ENCODE measurements around the gene CRLF2.
"Not testable (repeated sequence)": the region's sequence is repeated elsewhere in the genome, so short reads cannot be mapped to it uniquely, and the experiment has no call there.

CRLF2 gene

DNA sequence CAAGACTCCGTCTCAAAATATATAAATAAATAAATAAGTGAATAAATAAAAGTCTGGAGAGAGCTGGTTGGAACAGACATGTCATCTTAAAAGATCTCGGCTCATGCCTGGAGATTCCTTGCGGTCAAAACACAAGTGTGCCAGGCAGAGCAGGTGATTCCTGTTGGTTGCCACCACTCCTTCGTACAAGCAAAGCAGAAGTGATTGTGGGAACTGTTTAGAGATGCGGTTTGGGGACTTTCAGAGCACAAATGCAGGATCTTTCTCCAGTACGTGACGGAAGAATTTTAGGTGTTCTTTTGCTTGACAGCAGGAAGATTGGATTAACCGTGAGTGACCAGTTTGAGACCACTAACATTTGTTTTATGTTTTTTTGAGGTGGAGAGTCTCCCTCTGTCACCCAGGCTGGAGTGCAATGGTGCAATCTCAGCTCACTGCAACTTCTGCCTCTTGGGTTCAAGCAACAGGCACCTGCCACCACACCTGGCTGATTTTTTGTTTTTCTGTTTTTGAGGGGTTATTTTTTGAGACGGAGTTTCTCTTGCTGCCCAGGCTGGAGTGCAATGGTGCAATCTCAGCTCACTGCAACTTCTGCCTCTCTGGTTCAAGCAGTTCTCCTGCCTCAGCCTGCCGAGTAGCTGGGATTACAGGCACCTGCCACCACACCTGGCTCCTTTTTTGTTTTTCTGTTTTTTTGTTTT is 2.8 kb upstream of the CRLF2 start:
- no peak for DNase-seq (ENCODE audit: low spot score)

DNA sequence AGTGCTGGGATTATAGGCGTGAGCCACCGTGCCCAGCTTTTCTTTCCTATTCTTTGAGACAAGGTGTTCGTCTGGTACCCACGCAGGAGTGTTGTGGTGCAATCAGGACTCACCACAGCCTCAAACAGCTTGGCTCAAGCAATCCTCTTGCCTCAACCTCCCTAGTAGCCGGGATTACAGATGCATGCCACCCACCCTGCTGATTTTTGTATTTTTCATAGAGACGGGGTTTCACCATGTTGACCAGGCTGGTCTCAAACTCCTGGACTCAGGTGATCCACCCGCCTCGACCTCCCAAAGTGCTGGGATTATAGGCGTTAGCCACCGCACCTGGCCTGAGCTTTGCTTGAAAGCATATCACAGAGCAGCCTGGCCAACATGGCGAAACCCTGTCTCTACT is 1.5 kb upstream of the CRLF2 start:
- DNase-seq (ENCODE audit: low spot score), result no peak

DNA sequence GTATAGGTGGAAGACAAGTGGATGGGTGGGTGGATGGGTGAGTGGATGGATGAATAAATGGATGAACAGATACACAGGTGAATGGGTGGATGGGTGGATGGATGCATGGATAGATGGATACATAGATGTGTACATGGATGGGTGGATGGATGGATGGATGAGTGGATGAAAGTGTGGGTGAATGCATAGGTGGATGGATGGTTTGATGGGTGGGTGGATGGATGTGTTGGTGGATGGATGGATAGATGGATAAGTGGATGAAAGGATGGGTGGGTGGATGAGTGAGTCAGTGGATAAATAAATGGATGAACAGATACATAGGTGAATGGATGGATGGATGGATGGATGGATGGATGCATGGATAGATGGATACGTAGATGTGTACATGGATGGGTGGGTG is 1.6 kb downstream of the CRLF2 start:
- no peak for DNase-seq (ENCODE audit: low spot score)

DNA sequence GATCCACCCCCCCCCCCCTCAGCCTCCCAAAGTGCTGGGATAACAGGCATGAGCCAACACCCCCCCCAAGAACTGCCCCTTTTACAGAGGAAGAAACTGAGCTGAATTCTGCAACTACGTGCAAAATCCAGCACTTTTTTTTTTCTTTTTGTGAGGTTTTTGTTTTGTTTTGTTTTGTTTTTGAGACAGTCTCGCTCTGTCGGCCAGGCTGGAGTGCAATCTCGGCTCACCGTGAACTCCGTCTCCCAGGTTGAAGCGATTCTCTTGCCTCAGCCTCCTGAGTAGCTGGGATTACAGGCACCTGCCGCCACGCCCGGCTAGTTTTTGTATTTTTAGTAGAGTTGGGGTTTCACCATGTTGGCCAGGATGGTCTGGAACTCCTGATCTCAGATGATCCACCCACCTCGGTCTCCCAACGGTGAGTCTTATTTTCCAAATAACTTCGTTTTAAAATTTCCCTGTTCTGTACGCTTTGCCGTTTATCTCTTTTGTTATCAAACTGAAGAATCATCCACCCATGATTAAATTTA is 4.9 kb downstream of the CRLF2 start:
- no peak for DNase-seq (ENCODE audit: low spot score)

DNA sequence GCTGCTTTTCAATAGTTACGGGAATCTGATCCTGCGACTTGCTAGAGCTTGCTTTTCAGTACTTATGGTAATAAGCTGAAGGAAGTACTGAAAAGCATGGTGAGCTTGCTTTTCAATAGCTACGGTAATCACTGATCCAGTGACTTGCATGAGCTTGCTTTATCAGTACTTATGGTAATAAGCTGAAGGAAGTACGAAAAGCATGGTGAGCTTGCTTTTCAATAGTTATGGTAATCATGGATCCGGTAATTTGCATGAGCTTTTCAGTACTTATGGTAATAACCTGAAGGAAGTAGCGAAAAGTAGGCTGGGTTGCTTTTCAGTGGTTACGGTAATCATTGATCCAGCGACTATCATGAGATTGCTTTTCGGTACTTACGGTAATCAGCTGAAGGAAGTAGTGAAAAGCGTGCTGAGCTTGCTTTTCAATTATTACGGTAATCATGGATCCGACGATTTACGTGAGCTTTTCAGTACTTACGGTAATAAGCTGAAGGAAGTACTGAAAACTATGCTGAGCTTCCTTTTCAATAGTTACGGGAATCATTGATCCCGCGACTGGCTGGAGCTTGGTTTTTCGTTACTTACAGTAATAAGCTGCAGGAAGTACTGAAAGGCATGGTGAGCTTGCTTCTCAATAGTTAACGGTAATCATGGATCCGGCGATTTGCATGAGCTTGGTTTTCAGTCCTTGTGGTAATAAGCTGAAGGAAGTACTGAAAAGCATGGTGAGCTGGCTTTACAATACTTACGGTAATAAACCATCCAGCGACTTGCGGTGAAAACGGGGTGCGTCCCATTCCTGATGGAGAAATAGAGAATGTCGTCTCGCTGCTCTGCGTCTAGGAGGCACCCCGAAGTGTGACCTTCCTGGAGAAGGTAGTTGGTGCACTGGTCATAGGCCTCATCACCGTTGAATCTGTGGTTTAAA is 6.5 kb downstream of the CRLF2 start:
- peak; percentile 66 for DNase-seq (ENCODE audit: low spot score)

DNA sequence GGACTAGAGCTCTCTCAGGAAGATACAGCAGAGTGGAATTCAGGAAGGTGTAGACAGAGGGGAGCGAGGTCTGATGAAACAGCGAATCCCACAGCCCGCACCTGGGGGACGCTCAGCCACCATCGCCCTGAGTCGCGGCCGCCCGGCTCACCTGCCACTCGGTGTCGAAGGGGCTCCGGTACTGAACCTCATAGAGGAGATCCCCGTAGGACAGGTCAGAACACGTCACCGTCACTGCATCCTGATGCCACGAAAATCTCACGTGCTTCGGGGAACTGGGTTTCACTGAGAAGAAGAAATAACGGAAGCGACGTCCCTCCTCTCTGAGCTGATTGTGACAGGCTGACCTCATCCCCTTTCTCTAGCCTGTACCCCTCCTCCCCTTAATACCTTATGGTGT is 10.2 kb downstream of the CRLF2 start:
- DNase-seq (ENCODE audit: low spot score), result no peak

DNA sequence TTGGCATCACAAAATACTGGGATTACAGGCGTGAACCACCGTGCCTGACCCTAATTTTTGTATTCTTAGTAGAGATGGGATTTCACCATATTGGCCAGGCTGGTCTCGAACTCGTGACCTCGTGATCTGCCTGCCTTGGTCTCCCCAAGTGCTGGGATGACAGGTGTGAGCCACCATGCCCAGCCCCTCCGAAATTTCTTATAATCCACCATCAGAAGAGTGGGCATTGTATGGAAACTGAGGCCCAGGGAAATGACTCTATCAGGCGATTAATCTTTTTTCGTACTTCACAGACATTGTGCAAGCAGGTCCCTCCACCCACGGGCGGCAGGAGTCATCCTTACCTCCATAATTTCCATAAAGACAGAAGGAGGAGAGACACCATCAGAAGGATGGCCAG is 16.0 kb downstream of the CRLF2 start:
- peak; percentile 13 for DNase-seq (ENCODE audit: low spot score)

DNA sequence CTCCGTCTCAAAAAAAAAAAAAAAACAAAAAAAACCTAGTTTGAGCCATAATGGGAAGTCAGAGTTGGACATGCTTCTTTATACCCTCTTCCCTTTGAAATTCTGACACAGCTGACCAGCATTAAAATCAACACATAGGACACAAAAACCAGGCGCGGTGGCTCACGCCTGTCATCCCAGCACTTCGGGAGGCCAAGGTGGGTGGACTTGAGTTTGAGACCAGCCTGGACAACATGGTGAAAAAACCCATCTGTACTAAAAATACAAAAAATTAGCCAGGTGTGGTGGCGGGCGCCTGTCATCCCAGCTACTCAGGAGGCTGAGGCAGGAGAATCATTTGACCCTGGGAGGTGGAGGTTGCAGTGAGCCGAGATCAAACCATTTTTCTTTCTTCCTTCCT is 20.3 kb downstream of the CRLF2 start:
- not testable (repeated sequence) for DNase-seq (ENCODE audit: low spot score)

DNA sequence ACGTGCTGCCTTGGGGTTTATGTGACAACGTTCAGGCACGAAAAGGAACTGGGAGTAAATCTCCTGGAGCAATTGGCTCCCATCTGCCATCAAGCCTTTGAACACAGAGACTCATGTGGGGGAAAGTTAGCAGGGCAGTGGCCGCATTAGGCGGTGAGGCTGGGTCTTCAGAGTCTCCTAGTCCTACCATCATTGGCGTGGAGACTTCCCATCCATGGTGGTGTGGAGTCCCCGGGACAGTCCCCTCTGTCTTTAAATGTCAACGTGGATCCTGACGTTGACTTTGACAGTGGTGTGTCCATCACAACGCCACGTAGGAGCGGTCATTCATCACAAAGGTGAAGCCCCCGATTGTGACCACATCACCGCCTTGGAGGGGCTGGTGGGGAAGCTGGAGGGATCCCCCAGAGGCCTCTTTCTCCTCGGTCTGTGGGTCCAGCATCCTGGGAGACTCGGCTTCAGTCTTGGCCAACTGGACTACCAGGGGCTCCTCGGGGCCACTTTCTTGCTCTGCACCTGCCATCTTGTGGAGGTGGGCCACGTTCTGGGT is 21.8 kb downstream of the CRLF2 start:
- DNase-seq (ENCODE audit: low spot score), result peak; percentile 29

DNA sequence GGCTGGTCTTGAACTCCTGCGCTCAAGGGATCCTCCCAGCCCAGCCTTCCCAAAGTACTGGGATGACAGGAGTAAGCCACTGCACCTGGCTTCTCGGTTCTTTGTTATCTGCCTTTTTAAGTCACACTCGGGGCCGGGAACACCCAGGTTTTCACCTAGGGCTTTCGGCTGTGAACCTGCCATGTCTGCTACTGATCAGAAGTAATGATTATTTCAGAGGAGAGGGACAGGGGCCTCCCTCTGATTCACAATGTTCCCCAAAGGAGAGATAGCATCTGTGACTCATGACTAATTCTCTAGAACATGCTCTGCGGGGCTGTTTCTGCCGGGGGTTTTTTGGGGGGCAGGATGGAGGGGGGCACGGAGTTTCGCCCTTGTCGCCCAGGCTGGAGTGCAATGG is 26.9 kb downstream of the CRLF2 start:
- peak; percentile 21 for DNase-seq (ENCODE audit: low spot score)

DNA sequence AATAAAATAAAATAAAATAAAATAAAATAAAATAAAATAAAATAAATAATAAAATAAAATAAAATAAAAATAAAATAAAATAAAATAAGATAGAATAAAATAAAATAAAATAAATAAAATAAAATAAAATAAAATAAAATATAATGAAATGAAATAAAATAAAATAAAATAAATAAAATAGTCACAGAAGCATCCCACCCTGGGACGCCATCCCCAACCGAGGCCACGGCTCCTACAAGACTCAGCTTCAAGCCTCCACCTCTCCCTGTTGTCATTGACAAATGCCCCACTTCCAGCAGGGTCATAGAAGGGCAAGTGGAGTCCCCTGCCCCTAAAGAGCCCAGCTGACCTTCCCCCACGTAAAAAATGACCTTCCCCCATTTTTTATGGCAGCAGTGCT is 30.2 kb downstream of the CRLF2 start:
- no peak for DNase-seq (ENCODE audit: low spot score)

DNA sequence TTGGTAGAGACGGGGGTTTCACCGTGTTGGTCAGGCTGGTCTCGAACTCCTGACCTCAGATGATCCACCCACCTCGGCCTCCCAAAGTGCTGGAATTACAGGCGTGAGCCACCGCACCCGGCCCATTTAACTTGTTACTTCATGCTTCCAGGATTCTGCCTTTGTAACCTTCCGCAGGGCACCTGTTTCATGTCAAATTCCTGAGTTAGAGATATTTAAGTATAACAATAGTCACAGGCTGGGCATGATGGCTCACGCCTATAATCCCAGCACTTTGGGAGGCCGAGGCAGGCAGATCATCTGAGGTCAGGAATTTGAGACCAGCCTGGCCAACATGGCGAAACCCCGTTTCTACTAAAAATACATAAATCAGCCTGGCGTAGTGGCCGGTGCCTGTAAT is 30.8 kb downstream of the CRLF2 start:
- peak; percentile 16 for DNase-seq (ENCODE audit: low spot score)

DNA sequence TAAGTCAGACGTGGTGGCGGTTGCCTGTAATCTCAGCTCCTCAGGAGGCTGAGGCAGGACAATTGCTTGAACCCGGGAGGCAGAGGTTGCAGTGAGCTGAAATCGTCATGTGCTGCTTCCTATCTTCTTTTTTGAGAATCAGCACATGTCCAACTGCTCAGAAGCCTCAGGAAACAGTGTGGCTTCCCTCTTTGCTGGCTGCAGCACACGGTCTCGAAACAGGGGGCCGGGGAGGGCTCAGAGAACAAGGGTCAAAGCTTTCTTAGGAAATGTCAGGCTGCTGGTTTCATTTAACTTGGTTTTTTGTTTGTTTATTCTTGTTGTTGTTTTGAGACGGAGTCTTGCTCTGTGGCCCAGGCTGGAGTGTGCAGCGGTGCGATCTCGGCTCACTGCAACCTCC is 31.3 kb downstream of the CRLF2 start:
- DNase-seq (ENCODE audit: low spot score), result peak; percentile 33

DNA sequence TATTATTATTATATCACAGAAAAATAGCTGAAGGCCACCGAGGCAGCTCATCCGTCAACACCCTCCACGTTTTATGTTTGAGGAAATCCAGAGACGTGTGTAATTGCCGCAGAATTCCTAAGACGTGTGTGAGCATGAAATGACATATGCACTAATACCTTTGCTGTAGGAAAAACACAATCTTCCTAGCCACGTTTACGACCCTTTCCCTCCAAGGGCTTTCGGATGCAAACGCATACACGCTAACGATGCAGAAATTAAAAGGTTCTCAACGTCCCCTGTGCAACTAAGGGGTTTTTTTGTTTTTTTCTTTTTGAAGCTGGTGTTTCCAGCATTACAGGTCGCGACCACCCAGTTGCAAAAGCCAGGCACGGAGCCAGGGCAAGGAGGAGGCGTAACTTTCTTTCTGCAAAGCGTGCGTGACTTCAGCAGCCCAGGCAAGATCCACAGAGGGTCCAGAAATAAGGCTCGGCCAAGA is 33.8 kb downstream of the CRLF2 start:
- peak; percentile 55 for DNase-seq (ENCODE audit: low spot score)

DNA sequence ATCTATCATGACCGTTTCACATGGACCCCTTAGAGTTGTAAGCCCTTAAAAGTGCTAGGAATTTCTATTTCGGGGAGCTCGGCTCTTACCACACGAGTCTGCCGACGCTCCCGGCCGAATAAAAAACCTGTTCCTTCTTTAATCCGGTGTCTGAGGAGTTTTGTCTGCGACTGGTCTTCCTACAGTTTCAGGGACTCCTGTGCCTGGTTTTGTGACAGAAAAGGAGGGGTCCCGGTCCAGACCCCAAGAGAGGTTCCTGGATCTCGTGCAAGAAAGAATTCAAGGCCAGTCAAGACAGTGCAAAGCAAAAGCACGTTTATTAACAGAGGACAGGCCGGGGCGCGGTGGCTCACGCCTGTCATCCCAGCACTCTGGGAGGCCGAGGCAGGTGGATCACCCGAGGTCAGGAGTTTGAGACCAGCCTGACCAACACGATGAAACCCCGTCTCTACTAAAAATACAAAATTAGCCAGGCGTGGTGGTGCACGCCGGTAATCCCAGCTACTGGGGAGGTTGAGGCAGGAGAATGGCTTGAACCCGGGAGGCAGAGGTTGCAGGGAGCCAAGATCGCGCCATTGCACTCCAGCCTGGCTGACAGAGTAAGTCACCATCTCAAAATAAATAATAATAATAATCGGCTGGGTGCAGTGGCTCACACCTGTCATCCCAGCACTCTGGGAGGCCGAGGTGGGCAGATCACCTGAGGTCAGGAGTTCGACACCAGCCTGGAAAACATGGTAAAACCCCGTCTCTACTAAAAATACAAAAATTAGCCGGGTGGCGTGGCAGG is 35.7 kb downstream of the CRLF2 start:
- peak; percentile 41 for DNase-seq (ENCODE audit: low spot score)

DNA sequence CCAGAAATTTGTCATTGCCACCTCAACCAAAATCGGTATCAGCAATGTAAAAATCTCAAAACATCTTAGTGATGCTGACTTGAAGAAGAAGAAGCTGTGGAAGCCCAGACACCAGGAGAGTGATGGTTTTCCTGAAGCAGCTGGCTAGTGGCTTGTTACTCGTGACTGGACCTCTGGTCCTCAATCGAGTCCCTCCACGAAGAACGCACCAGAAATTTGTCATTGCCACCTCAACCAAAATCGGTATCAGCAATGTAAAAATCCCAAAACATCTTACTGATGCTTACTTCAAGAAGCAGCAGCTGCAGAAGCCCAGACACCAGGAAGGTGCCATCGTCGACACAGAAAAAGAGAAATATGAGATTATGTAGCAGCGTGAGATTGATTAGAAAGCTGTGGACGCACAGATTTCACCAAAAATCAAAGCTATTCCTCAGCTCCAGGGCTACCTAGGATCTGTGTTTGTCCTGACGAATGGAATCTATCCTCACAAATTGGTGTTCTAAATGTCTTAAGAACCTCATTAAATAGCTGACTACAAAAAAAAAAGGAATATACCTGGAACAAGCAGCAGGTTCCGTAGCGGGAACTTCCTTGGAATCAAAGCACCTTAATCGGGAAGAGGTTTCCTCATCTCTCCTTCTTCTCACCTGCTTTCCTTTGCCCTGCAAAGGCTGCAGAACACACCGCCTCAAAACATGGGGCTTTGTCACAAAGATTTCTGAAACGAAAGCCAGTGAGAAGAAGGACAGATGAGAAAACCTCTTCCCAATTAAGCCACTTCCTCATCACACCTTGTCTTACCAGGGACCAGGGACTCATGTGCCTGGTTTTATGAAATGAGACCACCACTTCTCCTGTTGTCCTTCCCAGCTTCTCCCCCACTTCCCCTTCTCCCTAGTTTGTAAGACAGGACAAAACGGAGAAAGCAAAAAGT is 37.6 kb downstream of the CRLF2 start:
- peak; percentile 18 for DNase-seq (ENCODE audit: low spot score)

DNA sequence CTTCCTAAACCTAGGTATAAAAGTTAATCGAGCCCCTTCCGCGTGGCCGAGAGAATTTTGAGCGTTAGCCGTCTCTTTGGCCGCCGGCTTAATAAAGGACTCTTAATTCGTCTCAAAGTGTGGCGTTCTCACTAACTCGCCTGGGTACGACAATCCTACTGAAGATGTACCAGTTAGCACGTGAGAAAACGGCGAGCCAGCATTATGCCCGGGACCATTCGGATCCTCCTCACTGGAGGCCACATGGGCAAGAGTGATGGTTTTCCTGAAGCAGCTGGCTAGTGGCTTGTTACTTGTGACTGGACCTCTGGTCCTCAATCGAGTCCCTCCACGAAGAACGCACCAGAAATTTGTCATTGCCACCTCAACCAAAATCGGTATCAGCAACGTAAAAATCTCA is 39.0 kb downstream of the CRLF2 start:
- DNase-seq (ENCODE audit: low spot score), result peak; percentile 1

DNA sequence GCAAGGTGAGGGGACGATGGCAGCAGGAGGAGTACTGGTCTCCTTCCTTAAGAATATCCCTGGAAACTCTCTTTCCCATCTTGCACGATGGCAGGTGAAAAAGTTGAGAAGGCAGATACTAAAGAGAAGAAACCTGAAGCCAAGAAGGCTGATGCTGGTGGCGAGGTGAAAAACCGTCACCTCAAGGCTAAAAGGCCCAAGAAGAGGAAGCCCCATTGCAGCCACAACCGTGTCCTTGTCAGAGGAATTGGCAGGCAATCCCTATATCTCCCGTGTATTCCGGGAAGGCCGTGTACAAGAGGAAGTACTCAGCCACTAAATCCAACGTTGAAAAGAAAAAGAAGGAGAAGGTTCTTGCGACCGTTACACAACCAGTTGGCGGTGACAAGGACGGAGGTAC is 40.0 kb downstream of the CRLF2 start:
- DNase-seq (ENCODE audit: low spot score), result peak; percentile 19

DNA sequence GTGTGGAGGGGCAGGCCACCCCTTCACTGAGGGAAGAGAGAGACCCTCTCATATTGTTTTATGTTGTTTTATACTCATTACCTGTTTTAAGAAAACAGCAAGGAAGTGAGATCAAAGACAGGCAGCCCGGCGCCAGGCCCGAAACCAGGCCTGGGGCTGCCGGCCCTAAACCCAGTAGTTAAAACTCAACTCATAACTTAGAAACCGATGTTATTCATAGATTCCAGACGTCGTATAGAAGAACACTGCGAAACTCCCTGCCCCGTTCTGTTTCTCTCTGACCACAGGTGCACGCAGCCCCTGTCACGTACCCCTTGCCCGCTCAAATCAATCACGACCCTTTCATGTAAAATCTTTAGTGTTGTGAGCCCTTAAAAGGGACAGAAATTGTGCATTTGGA is 40.5 kb downstream of the CRLF2 start:
- DNase-seq (ENCODE audit: low spot score), result peak; percentile 7

DNA sequence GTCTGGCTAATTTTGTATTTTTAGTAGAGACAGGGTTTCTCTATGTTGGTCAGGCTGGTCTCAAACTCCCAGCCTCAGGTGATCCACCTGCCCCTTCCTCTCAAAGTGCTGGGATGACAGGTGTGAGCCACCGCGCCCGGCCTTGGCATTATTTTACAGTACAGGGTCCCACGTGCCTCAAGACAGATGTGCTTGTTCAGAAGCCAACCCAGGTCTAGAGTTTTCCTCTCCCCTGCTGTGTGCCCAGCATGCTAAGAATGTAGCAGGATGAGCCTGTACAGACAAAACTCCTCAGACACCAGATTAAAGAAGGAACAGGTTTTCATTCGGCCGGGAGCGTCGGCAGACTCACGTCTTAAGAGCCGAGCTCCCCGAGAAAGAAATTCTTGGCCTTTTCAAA is 42.2 kb downstream of the CRLF2 start:
- peak; percentile 37 for DNase-seq (ENCODE audit: low spot score)

DNA sequence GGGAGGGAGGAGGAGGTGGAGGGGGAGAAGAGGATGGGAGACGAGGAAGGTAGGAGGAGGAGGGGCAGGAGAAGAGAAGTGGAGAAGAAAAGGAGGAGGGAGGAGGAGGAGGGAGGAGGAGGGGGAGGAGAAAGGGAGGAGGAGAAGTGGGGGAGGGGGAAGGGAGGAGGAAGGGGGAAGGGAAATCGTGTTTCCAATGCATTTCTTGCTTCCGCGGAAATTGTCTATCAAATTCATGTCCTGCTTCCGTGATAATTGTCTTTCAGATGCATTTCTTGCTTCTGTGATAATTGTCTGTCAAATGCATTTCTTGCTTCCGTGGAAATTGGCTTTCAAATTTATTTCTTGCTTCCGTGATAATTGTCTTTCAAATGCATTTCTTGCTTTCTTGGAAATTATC is 43.3 kb downstream of the CRLF2 start:
- DNase-seq (ENCODE audit: low spot score), result peak; percentile 18

All from ecto neural progenitor cell (in vitro differentiated cells).